GM21825 (cell line): Measurements from ENCODE around the gene CRABP2.

Experiments
- ATAC-seq: cut with Tn5 transposase; IDR thresholded peaks from one replicate; pipeline ENCODE4 v1.9.1; 2021; ENCODE audit warnings: mild to moderate bottlenecking, moderate library complexity; ENCODE audit not compliant: unreplicated experiment

CRABP2 gene

DNA sequence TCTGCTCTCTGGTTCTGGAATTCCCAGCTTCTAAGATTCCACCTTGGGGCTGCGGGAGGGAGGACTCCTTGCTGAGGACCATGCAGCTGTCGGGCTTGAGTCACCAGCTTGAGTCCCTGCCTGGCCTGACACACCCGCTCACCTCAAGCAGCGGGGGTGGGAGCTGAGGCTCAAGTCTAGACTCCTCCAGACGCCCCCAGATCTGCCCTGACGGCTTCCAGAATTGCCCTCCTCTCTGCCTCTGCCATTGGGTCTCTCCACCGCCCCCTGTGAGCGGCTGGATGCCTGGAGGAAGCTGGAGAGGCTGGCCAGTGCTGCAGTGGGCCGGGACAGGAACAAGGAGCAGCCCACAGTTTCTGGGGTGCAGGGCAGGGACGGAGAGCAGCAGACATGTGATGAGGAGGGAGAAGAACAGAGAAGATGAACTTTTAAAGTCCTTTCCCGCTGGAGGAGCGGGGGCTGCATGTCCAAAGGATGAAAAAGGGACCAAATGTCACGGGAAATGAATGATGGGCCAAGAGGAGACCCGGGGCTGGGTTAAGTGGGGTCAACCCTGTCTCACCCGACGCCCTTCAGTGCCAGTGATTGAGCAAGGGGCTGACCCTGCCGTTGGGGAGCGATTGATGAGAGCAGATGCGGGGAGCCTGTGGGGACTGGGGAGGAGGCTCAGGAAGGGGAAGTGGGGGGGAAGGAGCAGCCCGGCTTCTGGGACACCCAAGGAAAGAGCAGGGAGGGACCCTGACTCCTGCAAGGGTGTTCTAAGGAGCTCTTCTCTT, 13.5 kb downstream of the CRABP2 start:
- no peak for ATAC-seq

- ATAC-seq = no peak
Observed at GRCh38 chr1:156691191-156691590, 14.2 kb downstream of the CRABP2 start.

- ATAC-seq = no peak
Observed at GRCh38 chr1:156690675-156691036, 14.7 kb downstream of the CRABP2 start.

DNA sequence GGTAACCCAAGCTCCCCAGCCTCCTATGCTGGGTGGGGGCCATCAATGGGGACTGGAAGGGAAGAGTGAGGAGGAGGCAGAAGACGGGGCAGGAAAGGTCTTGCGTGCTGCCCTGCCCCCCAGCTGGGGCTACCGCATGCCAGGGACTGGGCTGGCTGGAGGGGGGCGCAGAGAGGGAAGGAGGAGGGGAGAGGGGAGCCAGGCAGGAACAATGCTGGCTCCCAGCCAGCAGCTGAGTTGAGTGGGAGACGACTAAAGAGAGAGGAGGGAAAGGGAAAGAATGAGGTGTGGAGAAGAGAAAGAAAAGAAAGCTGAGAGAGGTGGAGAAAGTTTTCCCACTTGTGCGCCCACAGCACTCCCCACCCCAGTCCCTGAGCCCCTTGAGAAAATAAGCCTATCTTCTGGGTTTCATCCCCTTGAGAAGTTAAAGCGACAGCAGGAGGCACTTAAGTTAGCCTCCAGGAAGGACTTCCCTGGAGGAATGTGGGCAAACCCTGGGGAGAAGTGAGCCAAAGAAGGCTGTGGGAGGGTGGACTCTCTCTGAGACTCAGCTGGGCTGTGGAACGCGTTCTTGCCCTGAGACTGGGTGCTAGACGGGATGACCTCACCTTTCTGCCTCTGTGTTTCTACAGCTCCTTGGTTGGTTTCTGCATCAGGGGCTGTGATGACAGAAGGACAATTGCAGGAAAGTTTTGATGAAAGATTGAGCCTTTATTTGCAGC, 15.3 kb downstream of the CRABP2 start:
- no peak for ATAC-seq

DNA sequence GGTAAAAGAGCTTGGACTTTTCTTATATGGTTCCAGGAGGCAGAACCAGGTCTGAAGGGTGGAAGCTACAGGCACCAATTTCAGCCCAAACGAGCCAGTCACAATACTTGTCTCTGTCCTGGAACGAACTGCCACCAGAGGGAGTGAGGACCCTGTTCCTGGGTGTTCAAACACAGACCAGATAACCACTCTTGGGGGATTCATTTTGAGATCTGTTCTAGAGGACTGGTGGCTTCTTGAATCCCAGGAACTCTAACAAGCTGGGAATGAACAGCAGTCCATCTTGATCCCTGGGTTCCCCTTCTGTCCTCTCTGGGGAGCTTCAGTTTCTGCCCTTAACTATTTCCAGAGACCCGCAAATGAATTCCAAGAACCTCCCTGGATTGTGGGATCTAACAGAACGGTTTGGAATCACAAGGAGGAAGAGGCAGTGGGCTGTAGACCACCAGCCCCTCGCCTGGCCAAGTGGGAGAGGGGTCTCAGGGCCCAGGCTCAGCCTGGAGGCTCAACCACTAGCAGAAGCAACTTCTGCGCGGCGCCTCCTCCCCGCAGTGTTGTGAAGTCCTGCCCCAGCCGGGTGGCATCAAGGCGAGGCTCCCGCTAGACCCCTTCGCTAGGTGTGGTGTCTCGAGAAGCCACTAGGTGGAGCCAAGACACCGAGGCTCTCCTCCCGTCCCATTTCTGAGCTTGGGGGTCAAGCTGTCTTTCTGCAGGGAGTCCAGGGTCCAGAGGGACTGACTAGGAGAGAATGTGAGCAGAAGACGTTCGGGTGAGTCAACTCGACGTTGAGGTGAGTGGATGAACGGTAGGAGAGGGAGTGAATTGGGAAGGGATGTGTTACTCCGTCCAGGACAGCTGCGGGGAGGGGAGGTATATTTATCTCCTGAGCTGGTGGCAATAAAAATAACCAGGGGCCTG, 16.1 kb downstream of the CRABP2 start:
- ATAC-seq = peak; percentile 74

- ATAC-seq = no peak
Observed at GRCh38 chr1:156684227-156684782, 21.1 kb downstream of the CRABP2 start.

GRCh38 chr1:156682166-156682890, 23.1 kb downstream of the CRABP2 start:
- ATAC-seq = no peak

GRCh38 chr1:156681196-156681960, 24.0 kb downstream of the CRABP2 start:
- no peak for ATAC-seq

DNA sequence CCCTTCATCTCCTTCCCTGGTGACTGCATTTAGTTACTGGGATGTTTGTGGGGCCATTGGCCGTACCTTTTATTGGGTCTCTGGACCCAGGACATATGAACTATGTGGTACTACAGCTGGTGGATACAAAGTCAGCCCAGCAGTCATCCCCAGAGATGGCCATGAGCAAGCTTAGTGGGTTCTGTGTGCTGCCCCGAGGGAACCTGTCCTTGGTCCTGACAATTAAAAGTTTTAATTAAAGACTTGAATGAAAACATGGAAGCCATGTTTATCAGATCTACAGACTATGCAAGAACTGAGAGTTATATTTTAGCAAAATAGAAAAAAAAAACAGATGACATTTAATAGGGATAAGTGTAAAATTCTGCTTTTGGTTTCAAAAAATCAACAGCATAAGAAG, 25.3 kb downstream of the CRABP2 start:
- ATAC-seq = no peak

GRCh38 chr1:156677616-156678596, 27.5 kb downstream of the CRABP2 start:
- ATAC-seq = no peak

DNA sequence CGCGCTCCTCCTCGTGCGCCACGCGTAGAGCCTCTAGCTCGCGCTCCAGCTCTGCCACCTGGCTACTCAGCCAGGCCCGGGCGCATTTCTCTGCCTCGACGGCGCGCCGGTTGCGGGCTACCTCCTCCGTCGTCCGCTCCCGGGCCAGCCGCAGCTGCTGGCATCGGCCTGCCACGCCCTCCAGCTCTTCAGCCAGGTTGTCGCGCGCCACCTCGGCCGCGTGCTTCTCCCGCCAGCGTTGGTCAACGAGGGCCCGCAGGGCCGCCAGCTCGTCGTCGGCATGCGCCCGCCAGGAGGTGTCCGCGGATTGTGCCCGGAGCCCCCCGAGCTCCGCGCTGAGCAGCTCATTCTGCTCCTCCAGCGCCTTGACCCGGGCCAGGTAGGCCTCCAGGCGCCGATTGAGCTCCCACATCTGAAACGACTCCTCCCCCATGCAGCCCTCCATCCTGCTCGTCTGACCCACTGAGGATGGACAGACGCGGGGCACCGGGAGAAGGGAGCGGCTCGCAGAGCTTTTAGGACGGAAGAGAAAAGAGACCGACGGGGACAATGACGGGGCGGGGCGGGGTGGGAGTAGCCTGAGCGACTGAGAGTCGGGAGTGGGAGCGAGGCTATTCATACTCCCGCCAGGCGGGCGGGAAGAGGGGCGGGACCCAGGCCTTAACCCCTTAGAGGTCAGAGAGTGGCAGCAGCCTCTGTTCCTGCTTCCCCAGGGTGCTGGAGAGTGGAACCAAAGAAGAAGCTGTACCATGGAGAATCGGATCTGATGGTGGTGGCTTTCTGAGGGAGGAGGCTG, 28.4 kb downstream of the CRABP2 start, which contains the start of gene NES:
Gene NES, minus strand, starts transcription at position 588 of the 796 bp plus-strand sequence. Its CDS starts 143 bp downstream, at position 445.
- no peak for ATAC-seq

GRCh38 chr1:156676114-156676819, 29.1 kb downstream of the CRABP2 start:
- no peak for ATAC-seq

GRCh38 chr1:156675210-156676113, 29.9 kb downstream of the CRABP2 start:
- no peak for ATAC-seq

DNA sequence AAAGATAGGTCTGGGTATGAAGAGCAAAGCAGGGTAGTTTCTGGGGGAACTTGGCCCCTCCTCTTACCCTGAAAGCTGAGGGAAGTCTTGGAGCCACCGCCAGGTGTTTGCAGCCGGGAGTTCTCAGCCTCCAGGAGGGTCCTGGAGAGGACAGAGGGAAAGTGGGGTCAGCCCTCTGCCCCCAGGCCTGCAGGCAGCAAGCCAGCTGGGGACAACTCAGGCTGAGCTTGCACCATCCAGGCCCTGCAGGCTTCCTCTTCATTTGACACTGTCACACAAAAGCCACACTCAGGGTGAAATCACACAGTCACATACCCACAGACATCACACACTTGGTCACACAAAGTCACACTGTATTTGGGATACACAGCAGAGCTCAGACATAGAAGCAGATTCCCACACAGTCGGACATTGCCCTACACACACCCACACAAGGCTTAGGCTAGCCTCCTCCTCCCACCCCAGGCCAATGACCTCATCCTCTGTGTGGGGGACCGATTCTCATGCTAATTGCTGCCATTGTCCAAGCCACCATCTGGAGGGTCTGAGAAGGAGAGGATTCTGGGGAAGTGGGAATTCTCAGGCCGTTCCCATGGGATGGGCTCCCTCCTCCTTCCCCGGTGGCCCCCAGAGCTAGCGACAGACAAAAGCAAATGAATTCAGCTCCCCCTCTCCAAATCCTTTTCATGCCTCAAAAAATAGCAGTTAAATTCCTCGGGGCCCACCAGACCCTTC, 31.8 kb downstream of the CRABP2 start:
- ATAC-seq = no peak

DNA sequence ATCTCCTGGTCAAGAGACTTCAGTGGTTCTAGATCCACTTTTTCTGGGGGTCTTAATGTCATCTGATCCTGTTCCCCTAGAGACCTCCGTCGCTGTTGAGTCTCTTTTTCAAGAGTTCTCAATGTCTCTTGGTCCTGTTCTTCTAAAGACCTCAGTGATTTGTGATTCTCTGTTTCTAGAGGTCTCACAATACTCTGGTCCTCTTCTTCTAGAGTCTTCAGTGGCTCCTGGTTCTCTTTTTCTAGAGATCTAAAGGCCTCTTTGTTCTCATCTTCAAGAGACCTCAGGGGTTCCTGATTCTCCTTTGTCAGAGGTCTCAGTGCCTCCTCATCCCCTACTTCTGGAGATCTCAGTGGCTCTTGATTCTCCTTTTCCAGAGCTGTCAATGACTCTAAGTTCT, 33.6 kb downstream of the CRABP2 start:
- ATAC-seq = no peak
